GM18499 (cell line): ENCODE measurements around the gene PRKN.

Source experiments
- ATAC-seq: cut with Tn5 transposase; IDR thresholded peaks from one replicate; pipeline ENCODE4 v1.9.1; 2021; ENCODE audit warnings: moderate number of reproducible peaks; ENCODE audit not compliant: insufficient read depth, unreplicated experiment

The PRKN gene

GRCh38 chr6:161300823-161301222, 1426.7 kb downstream of the PRKN start:
- no peak for ATAC-seq

- ATAC-seq, result no peak
These were observed 1427.8 kb downstream of the PRKN start for GRCh38 chr6:161299726-161300125.
